K562 (cell line): ENCODE results near the gene CFP. TPM values are rescaled to one million over a fixed set of nuclear protein-coding genes. Genes with fewer than 3 reads are reported as not detected.

Experiments
- CHD2 ChIP-seq: IDR thresholded peaks from 2 replicates; pipeline ENCODE4 v1.6.1; 2011; ENCODE audit warnings: low read depth, low read length
- CXXC5 ChIP-seq: fragments of 250-450 bp; sonication (Bioruptor Pico); IDR thresholded peaks from 2 replicates; pipeline ENCODE4 v1.8.0; 2022; ENCODE audit warnings: inconsistent platforms, mild to moderate bottlenecking, moderate library complexity
- KAT7 ChIP-seq: sonication (generic); formaldehyde crosslinking; IDR thresholded peaks from 2 replicates; pipeline ENCODE4 v1.8.0; 2022; ENCODE audit warnings: missing genetic modification reagents, mild to moderate bottlenecking, borderline replicate concordance
- MEF2D ChIP-seq: conservative IDR thresholded peaks from 2 replicates; pipeline ENCODE4 v1.6.1; 2016; ENCODE audit warnings: low read depth, missing genetic modification characterization, missing compliant biosample characterization
- NFIC ChIP-seq: fragments of 450-650 bp; IDR thresholded peaks from 2 replicates; pipeline ENCODE4 v1.6.1; 2017; ENCODE audit warnings: mild to moderate bottlenecking, inconsistent platforms
- SMC3 ChIP-seq: conservative IDR thresholded peaks from 2 replicates; pipeline ENCODE4 v1.6.1; 2011; ENCODE audit warnings: low read depth, low read length, improper control_type of control experiment; ENCODE audit not compliant: insufficient read depth
- ZBTB7A ChIP-seq: IDR thresholded peaks from 2 replicates; pipeline ENCODE4 v1.6.1; 2011; ENCODE audit warnings: low read depth, mild to moderate bottlenecking, low read length, moderate library complexity, borderline replicate concordance; ENCODE audit not compliant: control insufficient read depth
- polyA plus RNA-seq, 8 experiments: library from polyadenylated mRNA; depleted of rRNA in 4 of 8; stranded (reverse) in 5 of 8; unstranded in 3 of 8; fragments of >200 nt; fragmentation: Nextera tagmentation in 2 of 8; fragmentation: Illumina TruSeq in 1 of 8; extraction: Ambion mirVana in 2 of 8; extraction: Trizol in 1 of 8; gene quantifications; 2 replicates each; pipeline versions ENCODE4 v1.2.1 to v1.2.3, GENCODE V29; 2011 to 2014; ENCODE audit warnings: inconsistent platforms in 1 of 8, missing spikeins in 1 of 8
- total RNA-seq, 7 experiments: library from RNA; depleted of rRNA in 6 of 7; stranded (reverse); fragments of >200 nt in 6 of 7; fragmentation: Illumina TruSeq in 2 of 7; extraction: Trizol in 2 of 7; gene quantifications; 2 replicates each; pipeline versions ENCODE4 v1.2.1 to v1.2.3, GENCODE V29; 2011 to 2021; ENCODE audit warnings: low replicate concordance in 1 of 7
- TF ChIP-seq, protein P1 (sequence below): fragments of 450-650 bp; IDR thresholded peaks from 2 replicates; pipeline ENCODE4 v1.6.1; 2016; ENCODE audit warnings: mild to moderate bottlenecking, moderate library complexity
- TF ChIP-seq, protein P2 (sequence below), 2 experiments: fragments of 450-650 bp; IDR thresholded peaks; 2 replicates each; pipeline ENCODE4 v1.6.1; 2016
- TF ChIP-seq, protein P3 (sequence below): sonication (generic); formaldehyde crosslinking; IDR thresholded peaks from 2 replicates; pipeline ENCODE4 v1.8.1; 2023; ENCODE audit warnings: mild to moderate bottlenecking, missing genetic modification reagents, moderate library complexity
- TF ChIP-seq, protein P4 (sequence below): fragments of 200-800 bp; sonication (Bioruptor generic); IDR thresholded peaks from 2 replicates; pipeline ENCODE4 v1.6.1; 2017; ENCODE audit warnings: missing genetic modification characterization, missing compliant biosample characterization

Gene CFP
- total and polyA plus RNA-seq, 9 of the 15 experiments (the other 6 are each of a cell fraction or from before 2014, with no cell fraction given) = 0.18 to 2.0 (median 0.55) TPM

DNA sequence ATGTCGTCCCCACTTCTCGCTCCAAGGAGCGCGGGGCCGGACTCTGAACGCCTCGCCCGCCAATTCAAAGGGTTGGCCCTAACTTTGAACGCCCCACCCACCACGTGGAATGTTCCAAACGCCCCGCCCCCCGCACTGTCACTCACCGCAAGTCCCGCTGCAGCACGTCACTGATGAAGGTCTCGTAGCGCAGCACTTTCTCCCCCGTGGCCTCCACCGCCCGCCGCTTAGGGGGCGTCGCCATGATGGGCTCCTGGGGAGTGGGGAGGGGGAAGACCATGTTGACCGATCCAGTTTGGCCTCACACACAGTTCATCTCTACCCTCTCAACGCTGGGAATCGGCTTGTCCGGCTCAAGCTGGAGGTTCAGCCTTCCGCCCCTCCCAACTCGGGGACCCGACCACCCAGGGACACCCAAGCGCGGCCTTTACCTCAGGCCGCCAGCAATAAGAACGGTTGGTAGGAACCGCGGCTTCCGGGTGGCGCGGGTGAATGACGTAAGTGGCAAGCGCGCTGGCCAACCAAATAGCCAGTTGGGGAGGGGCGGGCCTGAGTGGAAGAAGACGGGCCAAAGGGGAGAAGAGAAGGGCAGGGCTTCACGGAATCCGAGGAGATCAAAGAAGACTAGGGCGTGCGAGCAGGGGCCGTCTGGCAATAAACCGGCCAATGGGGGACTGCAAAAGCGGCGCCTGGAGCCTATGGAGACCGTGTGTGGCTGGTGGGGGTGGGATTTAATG lies 29.1 kb upstream of the CFP start, which contains the start of gene UXT (continued):
- TF ChIP-seq, protein P1, sequence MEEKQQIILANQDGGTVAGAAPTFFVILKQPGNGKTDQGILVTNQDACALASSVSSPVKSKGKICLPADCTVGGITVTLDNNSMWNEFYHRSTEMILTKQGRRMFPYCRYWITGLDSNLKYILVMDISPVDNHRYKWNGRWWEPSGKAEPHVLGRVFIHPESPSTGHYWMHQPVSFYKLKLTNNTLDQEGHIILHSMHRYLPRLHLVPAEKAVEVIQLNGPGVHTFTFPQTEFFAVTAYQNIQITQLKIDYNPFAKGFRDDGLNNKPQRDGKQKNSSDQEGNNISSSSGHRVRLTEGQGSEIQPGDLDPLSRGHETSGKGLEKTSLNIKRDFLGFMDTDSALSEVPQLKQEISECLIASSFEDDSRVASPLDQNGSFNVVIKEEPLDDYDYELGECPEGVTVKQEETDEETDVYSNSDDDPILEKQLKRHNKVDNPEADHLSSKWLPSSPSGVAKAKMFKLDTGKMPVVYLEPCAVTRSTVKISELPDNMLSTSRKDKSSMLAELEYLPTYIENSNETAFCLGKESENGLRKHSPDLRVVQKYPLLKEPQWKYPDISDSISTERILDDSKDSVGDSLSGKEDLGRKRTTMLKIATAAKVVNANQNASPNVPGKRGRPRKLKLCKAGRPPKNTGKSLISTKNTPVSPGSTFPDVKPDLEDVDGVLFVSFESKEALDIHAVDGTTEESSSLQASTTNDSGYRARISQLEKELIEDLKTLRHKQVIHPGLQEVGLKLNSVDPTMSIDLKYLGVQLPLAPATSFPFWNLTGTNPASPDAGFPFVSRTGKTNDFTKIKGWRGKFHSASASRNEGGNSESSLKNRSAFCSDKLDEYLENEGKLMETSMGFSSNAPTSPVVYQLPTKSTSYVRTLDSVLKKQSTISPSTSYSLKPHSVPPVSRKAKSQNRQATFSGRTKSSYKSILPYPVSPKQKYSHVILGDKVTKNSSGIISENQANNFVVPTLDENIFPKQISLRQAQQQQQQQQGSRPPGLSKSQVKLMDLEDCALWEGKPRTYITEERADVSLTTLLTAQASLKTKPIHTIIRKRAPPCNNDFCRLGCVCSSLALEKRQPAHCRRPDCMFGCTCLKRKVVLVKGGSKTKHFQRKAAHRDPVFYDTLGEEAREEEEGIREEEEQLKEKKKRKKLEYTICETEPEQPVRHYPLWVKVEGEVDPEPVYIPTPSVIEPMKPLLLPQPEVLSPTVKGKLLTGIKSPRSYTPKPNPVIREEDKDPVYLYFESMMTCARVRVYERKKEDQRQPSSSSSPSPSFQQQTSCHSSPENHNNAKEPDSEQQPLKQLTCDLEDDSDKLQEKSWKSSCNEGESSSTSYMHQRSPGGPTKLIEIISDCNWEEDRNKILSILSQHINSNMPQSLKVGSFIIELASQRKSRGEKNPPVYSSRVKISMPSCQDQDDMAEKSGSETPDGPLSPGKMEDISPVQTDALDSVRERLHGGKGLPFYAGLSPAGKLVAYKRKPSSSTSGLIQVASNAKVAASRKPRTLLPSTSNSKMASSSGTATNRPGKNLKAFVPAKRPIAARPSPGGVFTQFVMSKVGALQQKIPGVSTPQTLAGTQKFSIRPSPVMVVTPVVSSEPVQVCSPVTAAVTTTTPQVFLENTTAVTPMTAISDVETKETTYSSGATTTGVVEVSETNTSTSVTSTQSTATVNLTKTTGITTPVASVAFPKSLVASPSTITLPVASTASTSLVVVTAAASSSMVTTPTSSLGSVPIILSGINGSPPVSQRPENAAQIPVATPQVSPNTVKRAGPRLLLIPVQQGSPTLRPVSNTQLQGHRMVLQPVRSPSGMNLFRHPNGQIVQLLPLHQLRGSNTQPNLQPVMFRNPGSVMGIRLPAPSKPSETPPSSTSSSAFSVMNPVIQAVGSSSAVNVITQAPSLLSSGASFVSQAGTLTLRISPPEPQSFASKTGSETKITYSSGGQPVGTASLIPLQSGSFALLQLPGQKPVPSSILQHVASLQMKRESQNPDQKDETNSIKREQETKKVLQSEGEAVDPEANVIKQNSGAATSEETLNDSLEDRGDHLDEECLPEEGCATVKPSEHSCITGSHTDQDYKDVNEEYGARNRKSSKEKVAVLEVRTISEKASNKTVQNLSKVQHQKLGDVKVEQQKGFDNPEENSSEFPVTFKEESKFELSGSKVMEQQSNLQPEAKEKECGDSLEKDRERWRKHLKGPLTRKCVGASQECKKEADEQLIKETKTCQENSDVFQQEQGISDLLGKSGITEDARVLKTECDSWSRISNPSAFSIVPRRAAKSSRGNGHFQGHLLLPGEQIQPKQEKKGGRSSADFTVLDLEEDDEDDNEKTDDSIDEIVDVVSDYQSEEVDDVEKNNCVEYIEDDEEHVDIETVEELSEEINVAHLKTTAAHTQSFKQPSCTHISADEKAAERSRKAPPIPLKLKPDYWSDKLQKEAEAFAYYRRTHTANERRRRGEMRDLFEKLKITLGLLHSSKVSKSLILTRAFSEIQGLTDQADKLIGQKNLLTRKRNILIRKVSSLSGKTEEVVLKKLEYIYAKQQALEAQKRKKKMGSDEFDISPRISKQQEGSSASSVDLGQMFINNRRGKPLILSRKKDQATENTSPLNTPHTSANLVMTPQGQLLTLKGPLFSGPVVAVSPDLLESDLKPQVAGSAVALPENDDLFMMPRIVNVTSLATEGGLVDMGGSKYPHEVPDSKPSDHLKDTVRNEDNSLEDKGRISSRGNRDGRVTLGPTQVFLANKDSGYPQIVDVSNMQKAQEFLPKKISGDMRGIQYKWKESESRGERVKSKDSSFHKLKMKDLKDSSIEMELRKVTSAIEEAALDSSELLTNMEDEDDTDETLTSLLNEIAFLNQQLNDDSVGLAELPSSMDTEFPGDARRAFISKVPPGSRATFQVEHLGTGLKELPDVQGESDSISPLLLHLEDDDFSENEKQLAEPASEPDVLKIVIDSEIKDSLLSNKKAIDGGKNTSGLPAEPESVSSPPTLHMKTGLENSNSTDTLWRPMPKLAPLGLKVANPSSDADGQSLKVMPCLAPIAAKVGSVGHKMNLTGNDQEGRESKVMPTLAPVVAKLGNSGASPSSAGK = peak; percentile 97
- TF ChIP-seq CHD2 = peak; percentile 87
- TF ChIP-seq ZBTB7A = peak; percentile 73
- peak; percentile 63 for TF ChIP-seq CXXC5
- TF ChIP-seq SMC3 = no peak
- peak; percentile 40; the same call in 1 of the 2 replicates for TF ChIP-seq MEF2D (tag)
- TF ChIP-seq NFIC = peak; percentile 44; the same call in 1 of the 2 replicates
- TF ChIP-seq KAT7 = peak; percentile 87; the same call in 1 of the 2 replicates
- TF ChIP-seq, protein P2, sequence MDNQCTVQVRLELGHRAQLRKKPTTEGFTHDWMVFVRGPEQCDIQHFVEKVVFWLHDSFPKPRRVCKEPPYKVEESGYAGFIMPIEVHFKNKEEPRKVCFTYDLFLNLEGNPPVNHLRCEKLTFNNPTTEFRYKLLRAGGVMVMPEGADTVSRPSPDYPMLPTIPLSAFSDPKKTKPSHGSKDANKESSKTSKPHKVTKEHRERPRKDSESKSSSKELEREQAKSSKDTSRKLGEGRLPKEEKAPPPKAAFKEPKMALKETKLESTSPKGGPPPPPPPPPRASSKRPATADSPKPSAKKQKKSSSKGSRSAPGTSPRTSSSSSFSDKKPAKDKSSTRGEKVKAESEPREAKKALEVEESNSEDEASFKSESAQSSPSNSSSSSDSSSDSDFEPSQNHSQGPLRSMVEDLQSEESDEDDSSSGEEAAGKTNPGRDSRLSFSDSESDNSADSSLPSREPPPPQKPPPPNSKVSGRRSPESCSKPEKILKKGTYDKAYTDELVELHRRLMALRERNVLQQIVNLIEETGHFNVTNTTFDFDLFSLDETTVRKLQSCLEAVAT (IDR thresholded peaks at IDR 0.05) = peak; percentile 15 to 63; a peak in 2 of 4 replicates
- TF ChIP-seq, protein P3, sequence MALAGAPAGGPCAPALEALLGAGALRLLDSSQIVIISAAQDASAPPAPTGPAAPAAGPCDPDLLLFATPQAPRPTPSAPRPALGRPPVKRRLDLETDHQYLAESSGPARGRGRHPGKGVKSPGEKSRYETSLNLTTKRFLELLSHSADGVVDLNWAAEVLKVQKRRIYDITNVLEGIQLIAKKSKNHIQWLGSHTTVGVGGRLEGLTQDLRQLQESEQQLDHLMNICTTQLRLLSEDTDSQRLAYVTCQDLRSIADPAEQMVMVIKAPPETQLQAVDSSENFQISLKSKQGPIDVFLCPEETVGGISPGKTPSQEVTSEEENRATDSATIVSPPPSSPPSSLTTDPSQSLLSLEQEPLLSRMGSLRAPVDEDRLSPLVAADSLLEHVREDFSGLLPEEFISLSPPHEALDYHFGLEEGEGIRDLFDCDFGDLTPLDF (CRISPR knock-in tag) = peak; percentile 35; the same call in 1 of the 2 replicates
- TF ChIP-seq, protein P4, sequence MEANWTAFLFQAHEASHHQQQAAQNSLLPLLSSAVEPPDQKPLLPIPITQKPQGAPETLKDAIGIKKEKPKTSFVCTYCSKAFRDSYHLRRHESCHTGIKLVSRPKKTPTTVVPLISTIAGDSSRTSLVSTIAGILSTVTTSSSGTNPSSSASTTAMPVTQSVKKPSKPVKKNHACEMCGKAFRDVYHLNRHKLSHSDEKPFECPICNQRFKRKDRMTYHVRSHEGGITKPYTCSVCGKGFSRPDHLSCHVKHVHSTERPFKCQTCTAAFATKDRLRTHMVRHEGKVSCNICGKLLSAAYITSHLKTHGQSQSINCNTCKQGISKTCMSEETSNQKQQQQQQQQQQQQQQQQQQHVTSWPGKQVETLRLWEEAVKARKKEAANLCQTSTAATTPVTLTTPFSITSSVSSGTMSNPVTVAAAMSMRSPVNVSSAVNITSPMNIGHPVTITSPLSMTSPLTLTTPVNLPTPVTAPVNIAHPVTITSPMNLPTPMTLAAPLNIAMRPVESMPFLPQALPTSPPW = peak; percentile 74
